Ramos (cell line): ENCODE data around the gene OR56A4.

Experiments
- in situ Hi-C: fragments of 300-500 bp; cut with MboI; formaldehyde crosslinking; loops from one replicate; pipeline ENCODE4 v1.14.3; 2022; ENCODE audit warnings: low sequenced_read_pairs; ENCODE audit not compliant: unreplicated experiment

The OR56A4 gene, protein sequence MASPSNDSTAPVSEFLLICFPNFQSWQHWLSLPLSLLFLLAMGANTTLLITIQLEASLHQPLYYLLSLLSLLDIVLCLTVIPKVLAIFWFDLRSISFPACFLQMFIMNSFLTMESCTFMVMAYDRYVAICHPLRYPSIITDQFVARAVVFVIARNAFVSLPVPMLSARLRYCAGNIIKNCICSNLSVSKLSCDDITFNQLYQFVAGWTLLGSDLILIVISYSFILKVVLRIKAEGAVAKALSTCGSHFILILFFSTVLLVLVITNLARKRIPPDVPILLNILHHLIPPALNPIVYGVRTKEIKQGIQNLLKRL

GRCh38 chr11:6006846-6007245 lies at the start of gene OR56A4:
Gene OR56A4, minus strand, starts transcription at chr11:6006946. Its CDS starts 3,954 bp downstream, at chr11:6002992.
- in situ Hi-C loops: no loop called here

DNA sequence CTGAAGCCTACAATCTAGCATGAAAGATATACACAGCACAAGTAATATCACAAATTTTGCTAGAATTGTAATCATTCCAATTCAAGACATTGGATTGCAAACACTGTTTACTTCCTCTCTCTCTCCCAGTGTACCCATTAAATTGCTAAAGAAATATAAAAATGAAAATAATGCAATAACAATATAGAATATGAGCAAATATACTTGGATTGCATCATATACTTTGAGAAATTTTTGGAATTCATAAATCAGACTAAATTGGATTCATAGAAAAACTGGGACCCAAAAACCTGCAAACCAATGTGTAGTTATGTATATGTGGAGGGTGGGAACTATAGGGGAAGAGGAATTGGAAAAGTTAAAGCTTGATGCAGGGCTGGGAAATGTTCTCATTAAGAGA lies 48.8 kb upstream of the OR56A4 start:
- in situ Hi-C loops: no loop called here

DNA sequence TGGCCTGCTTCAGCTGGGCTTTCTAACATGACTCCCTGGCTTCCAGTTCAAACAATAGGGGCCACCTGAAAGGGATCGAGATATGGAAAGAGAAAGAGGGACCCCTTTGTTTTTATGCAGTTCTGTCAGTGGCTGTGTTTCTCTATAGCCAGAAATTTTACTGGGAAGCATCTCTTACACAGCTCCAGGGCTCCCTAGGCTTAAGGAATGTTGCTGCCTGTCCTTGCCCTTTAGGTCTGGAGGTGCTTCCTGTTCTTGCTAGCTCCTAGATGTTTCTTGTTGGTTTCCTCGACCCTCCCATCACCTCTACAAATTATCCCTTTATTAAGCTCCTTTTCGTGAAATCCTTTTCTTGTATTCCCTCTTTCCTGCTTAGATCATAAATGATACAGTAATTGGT lies 45.6 kb upstream of the OR56A4 start:
- in situ Hi-C loops: no loop called here

GRCh38 chr11:6040874-6041273 lies 34.1 kb upstream of the OR56A4 start:
- in situ Hi-C loops: no loop called here

DNA sequence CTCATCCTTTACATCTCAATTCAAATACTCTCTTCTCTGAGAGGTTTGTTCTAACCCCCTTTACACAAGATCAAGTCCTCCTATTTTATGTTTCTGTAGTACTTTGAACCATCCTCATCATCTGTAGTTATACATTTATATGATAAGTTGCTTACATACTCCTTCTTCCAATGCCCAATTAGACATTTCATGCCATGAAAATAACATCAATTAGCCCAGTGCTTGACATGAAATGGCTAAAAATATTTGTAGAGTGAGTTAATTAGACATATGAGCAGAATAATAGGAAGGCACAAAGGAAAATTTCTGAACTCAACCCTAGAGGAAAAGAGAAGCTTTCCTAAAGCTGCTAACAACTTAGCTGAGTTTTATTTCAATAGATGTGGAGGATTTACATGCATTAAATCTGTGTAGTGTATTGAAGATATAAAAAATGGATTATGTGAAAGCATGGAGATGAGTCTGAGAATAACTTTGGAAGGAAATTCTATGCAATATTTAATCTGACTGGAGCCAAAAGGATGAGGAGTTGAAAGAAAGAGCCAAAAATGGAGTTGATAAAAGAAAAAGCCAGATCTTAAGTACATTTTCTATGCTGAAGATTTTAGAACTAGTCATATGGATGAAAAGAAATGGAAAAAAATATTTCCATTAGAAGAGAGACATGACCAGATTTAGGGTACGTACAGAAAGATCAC lies 24.1 kb upstream of the OR56A4 start, which contains the start of gene OR56A1:
Gene OR56A1, minus strand, starts transcription at position 51 of the 698 bp plus-strand sequence. CDS start 3,066 bp downstream, outside the sequence.
- in situ Hi-C loops: no loop called here

- in situ Hi-C loops: no loop called here
Measured at GRCh38 chr11:6027501-6027900, 20.8 kb upstream of the OR56A4 start.

- in situ Hi-C loops: no loop called here
Measured at GRCh38 chr11:6025056-6025455, 18.3 kb upstream of the OR56A4 start.

- in situ Hi-C loops: no loop called here
Measured at GRCh38 chr11:6022956-6023355, 16.2 kb upstream of the OR56A4 start.

DNA sequence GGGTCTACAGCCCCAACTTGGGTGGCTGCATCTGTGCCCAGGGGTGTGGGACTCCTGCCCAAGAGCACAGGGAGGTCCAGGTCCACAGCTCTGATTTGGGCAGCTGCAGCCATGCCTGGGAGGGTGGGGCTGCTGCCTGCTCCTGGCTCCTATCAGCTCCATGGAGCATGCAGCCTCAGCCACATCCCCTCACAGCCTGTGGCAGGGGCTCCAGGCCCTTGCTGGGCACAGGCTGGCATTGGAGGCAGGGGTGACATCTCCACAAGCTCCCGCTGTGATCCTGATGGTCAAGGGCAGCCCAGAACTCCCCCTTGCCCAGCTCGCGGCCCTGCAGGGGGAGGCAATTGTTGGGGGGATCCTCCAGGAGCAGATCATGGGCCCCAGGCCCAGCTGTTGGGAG lies 6.3 kb upstream of the OR56A4 start:
- in situ Hi-C loops: no loop called here

- in situ Hi-C loops: no loop called here
Measured at GRCh38 chr11:6012035-6012668, 5.4 kb upstream of the OR56A4 start.

- in situ Hi-C loops: no loop called here
Measured at GRCh38 chr11:6006395-6006794, 351 bp downstream of the OR56A4 start.

- in situ Hi-C loops: no loop called here
Measured at GRCh38 chr11:6002202-6002699, 4.5 kb downstream of the OR56A4 start.

DNA sequence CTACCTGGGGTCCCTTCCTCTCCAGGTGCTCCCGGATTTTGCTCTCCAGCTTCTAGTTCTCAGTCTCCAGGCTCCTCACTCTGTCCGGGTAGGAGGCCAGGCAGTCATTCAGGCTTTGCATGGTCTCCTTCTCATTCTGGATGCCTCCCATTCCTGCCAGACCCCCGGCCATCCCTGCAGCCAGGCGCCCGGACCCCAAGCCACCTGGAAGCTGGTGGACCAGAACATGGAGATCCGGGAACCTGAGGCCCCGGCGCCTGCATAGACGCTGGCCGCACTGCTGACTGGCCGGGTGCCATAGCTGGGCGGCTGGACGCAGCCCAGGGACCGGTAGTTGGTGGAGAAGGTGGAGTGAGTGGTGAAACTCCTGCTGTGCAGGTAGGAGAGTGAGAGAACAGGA lies 12.0 kb downstream of the OR56A4 start:
- in situ Hi-C loops: no loop called here

- in situ Hi-C loops: no loop called here
Measured at GRCh38 chr11:5992604-5993251, 14.0 kb downstream of the OR56A4 start.

DNA sequence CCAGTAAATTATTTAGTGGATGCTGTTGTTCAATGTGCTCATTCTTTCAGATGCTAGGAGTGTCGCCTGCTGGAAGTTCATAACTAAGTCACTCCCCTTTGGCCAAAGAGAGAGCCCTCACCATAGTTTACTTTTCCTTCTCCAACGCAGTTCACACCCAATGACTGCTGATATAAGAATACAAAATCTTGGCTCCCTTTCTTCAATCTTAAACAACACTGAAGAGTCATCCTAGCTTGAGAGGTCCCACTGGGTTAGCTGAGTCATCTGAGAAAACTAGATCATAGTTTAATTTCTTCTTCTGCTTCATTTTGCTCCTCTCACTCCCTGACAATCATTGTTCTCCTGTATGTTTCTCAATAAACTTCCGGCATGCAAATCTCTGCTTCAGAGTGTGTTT lies 14.6 kb downstream of the OR56A4 start:
- in situ Hi-C loops: no loop called here

- in situ Hi-C loops: no loop called here
Measured at GRCh38 chr11:5989203-5989602, 17.5 kb downstream of the OR56A4 start.

DNA sequence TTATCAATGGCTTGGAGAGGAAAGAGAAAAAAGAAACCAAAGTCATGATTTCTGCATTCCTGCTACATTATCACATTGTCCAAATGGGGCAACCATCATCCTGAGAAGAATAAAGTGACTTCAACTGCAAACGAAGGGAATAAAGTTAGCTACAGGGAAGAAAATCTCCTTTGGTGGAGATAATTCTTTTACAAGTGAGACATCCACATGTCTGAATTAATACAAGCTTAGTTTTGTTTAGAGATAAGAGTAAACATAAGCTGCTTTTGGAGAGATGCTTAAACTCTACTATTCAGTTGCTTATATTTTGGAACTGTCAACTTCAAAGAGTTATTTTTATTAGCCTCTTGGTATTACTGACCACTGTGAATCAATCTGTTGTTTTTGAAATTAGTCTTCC lies 19.9 kb downstream of the OR56A4 start, which contains the start of gene OR52L1:
Gene OR52L1, minus strand, starts transcription at position 101 of the 400 bp plus-strand sequence. Its CDS starts 55 bp downstream, at position 46.
- in situ Hi-C loops: no loop called here

- in situ Hi-C loops: no loop called here
Measured at GRCh38 chr11:5983443-5983842, 23.3 kb downstream of the OR56A4 start.

DNA sequence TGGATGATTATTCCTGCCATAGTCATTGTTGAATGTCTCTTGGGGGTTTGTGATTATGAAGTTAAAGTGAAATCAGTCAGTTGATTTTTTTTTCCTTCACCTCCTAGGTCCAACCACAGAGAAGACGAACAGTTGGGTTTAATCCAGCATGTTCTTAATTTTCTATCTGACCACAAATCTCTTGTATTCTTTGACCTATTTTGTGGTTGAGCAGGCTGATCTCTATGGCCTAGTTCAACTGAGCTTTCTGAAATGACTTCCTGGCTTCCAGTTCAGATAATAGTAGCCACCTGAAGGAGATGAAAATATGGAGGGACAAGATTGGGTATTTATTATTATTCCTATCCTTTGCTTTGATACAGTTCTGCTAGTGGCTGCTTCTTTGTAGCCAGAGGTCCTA lies 33.2 kb downstream of the OR56A4 start:
- in situ Hi-C loops: no loop called here

- in situ Hi-C loops: no loop called here
Measured at GRCh38 chr11:5968394-5968793, 38.4 kb downstream of the OR56A4 start, which contains the start of gene OR56A5. Gene OR56A5, minus strand, starts transcription at chr11:5968494. Its CDS starts 0 bp downstream, at chr11:5968494.
